Rectal smooth muscle tissue (tissue), 1 donor: ENCODE results near the gene KCTD8.

Experiments used
- H3K27ac ChIP-seq: one replicate; pipeline ENCODE4 v1.7.0; 2013; ENCODE audit warnings: low read depth, low read length, inconsistent platforms
- H3K27me3 ChIP-seq: one replicate; pipeline ENCODE4 v1.7.0; 2013; ENCODE audit warnings: low read length; ENCODE audit not compliant: control insufficient read depth, insufficient read depth
- H3K36me3 ChIP-seq: one replicate; pipeline ENCODE4 v1.7.0; 2013; ENCODE audit warnings: low read length; ENCODE audit not compliant: control insufficient read depth, insufficient read depth
- H3K4me1 ChIP-seq: one replicate; pipeline ENCODE4 v1.7.0; 2013; ENCODE audit warnings: low read length; ENCODE audit not compliant: control insufficient read depth, insufficient read depth
- H3K4me3 ChIP-seq: one replicate; pipeline ENCODE4 v1.7.0; 2013; ENCODE audit warnings: low read length
- H3K9ac ChIP-seq: one replicate; pipeline ENCODE4 v1.7.0; 2013; ENCODE audit warnings: low read length

Gene KCTD8

DNA sequence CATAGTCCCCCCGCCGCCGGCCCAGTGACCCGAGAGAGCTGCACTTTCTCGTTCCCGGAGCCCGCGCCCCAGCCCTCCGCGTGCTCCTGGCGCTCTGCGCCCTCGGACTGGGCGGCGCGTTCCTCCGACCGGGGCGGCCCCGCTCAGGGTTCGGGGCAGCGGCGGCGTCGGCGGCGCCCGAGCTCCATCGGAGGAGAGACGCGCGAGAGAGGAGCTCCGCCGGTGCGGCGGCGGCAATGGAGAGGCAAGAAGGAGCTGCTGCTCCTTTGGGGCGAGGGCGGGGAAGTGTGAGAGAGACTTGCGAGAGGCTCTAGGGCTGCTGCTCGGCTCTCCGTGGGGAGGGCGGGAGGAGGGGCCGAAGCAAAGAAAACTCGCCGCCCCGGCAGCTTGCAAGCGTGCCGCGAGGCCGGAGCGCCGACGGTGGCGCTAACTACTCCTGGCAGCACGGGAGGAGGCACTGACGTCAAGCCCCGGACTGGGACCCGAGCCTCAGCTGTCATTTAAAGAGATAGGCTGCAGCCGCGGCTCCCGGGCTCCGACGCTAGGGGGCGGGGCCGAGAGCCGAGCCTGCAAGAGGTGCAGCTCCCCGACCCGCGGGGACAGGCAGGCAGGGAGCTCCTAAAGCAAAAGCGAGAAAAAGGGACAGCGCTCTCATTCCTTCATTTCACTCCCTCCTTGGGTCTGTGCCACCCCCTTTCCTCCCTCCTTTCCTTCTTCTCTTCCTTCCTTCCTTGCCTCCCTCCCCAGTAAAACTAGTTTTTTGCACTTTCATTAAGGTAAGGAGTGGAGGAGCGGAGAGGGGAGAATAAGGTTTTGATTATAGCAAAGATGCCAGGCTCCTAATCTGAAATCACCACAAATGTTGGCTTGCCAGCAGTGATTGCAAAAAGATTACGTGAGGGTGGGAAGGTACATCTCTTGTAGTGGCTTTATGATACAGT lies at the start of gene KCTD8:
TSS of gene KCTD8 (minus strand) at position 289 of the 941 bp plus-strand sequence.
- Histone ChIP-seq H3K27ac (peak within 1 kb of the TSS; percentile 71), H3K27me3 (no peaks in the 10 kb centered on the region), H3K4me3 (peak within 1 kb of the TSS; percentile 82), H3K36me3 (no peaks in the 10 kb centered on the region), H3K4me1 (peaks cover 3% of the 10 kb centered on the region), H3K9ac (no peak within 1 kb of the TSS)

DNA sequence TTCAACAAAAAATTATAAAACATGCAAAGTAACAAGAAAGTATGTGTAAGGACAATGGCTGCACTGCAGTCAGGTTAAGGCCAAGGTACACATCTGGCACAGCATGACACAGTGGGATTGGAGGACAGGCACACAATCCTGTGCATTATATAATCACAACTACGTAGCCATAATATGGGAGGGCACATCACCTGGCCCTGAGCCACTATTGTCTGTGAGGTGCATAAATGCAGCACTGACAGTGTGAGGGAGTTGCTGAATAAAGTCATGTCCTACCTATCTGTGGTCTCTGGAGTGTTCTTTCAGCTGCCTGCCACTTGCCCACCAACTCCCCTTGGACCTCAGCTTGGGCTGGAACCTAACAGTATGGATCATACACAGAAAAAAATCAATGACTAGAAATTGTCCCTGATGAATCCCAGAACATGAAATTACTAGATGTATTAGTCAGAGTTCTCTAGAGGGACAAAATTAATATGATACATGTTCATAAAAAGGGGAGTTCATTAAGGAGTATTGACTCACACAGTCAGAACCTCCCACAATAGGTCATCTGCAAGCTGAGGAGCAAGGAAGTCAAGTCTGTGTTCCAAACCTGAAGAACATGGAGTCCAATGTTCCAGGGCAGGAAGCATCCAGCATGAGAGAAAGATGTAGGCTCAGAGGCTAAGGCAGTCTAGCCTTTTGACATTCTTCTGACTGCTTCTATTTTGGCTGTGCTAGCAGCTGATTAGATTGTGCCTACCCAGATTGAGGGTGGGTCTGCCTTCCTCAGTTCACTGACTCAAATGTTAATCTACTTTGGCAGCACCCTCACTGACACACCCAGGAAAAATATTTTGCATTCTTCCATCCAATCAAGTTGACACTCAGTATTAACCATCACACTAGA lies 46.4 kb upstream of the KCTD8 start:
- H3K4me3 ChIP-seq: no peak overlapping the region
- H3K9ac ChIP-seq: no peak overlapping the region
- H3K36me3 ChIP-seq: no peaks in the 10 kb centered on the region
- no peaks in the 10 kb centered on the region for H3K4me1 ChIP-seq
- no peak overlapping the region for H3K27ac ChIP-seq
- H3K27me3 ChIP-seq: no peaks in the 10 kb centered on the region

DNA sequence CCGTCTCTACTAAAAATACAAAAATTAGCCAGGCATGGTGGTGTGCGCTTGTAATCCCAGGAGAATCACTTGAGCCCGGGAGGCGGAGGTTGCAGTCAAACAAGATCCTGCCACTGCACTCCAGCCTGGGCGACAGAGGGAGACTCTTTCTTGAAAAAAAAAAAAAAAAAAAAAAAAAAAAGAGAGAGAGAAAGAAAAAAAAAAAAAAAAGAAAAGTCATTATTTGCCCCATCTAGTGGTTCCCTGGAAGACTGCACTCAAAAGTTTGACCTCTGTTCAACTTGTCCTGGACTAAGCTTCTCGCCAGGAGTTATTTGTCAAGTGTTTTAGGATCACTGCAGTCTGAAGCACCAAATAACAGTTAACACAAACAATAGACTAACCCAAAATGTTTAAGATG lies 45.3 kb upstream of the KCTD8 start:
- Histone ChIP-seq H3K27ac (no peak overlapping the region), H3K36me3 (no peaks in the 10 kb centered on the region), H3K4me3 (no peak overlapping the region), H3K9ac (no peak overlapping the region), H3K4me1 (no peaks in the 10 kb centered on the region), H3K27me3 (no peaks in the 10 kb centered on the region)

DNA sequence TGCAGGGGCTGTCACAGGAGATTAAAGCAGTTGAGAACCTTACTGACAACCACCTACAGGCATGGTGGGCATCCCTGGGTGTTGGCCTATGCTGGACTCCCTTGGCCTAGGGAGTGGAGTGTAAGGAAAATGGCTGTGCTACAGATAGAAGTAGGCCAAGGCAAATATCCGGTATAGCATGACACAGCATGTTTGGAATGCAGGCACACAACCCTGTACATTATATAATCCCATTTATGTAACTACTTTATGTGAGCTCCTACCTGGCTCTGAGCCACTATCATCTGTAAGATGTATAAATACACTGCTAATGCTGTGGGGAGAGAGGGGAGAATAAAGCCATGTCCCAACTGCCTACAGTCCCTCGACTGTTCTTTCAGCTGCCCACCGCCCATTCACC lies 38.7 kb upstream of the KCTD8 start:
- Histone ChIP-seq H3K27me3 (no peaks in the 10 kb centered on the region), H3K9ac (no peak overlapping the region), H3K4me3 (no peak overlapping the region), H3K27ac (no peak overlapping the region), H3K4me1 (no peaks in the 10 kb centered on the region), H3K36me3 (no peaks in the 10 kb centered on the region)

DNA sequence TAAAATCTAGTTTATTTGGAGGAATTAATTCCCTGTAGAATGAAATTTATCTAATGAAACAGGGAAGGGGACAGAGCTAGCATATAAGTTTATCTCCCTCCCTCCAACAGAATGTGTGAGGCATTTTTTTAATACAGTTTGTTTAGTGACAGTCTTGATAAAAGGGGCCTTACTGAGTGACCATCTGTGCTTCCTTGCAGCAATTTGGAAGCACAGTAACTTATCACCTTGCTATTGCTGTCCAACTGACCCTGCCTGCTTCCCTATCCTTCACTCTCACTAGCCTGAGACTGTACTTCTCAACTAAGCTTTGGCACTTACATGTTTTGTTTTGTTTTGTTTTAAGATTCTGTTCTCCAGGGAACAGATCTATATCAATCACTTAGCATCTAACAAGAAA lies 31.1 kb upstream of the KCTD8 start:
- H3K9ac ChIP-seq: no peak overlapping the region

DNA sequence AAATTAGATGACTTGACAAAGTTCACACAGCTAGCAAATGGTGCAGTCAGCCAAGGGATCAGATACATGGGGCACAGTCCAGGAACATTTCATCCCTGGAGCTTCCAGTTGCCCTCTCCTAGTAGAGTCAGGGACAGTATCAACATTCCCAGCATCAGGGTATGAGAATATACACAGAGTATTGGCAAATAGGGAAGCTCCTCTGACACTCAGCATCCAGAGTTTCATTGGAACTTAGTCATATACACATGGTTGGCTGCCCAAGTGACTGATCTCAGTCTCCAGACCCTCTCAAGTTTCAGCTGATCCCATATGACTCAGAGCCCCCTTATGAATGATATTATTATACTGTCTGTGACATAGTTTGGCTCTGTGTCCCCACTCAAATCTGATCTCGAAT lies 13.7 kb upstream of the KCTD8 start:
- no peak overlapping the region for H3K9ac ChIP-seq
- no peak overlapping the region for H3K27ac ChIP-seq
- H3K4me1 ChIP-seq: no peaks in the 10 kb centered on the region
- no peaks in the 10 kb centered on the region for H3K27me3 ChIP-seq
- no peaks in the 10 kb centered on the region for H3K36me3 ChIP-seq
- no peak overlapping the region for H3K4me3 ChIP-seq

More for the DNA sequence above, 31.1 kb upstream of the KCTD8 start:
- H3K36me3 ChIP-seq: no peaks in the 10 kb centered on the region
- no peaks in the 10 kb centered on the region for H3K27me3 ChIP-seq
- no peaks in the 10 kb centered on the region for H3K4me1 ChIP-seq
- H3K27ac ChIP-seq: no peak overlapping the region
- H3K4me3 ChIP-seq: no peak overlapping the region

DNA sequence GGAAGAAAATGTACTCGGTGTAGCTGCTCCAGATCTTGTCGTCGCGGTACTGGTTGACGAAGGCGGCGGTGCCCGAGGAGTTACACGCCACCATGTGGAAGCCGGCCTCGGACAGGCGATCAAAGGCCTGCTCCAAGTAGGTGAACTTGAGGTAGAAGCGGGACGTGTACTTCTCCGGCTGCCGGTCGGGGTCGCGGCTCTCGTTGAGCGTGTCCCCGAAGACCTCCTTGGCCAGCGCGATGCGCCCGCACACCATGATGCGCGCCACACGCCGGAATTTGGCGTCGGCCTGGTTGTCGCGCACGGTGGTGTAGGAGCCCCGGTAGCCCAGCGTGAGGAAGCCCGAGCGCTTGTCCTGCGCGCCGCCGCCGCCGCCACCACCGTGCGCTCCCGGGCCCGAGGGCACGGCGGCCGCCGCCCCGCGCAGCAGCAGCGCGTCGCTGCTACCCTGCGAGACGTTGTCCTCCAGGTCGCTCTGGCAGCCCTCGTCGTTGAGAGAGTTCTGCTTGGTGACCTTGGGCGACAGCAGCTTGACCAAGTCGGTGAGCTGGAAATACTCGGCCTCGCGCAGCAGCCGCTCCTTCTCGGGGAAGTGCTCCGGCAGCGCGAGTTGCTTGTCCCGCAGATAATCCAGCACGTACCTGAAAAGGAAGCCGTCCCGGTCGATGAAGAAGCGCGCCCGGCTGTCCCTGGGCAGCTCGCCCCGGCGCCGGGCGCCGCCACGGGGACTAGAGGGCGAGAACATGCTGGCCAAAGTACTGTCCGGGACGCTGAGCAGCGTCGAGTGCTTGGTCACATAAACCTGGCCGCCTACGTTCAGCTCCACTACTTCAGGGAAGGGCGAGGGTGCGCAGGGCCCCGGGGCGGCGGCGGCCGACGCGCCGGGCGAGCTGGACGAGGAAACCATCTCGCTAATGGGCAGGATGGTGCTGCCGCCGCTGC lies 775 bp downstream of the KCTD8 start:
- Histone ChIP-seq H3K4me3 (peak overlapping the region; percentile 82), H3K36me3 (no peaks in the 10 kb centered on the region), H3K9ac (no peak overlapping the region), H3K27ac (peak overlapping the region; percentile 71), H3K27me3 (no peaks in the 10 kb centered on the region), H3K4me1 (peaks cover 3% of the 10 kb centered on the region)

DNA sequence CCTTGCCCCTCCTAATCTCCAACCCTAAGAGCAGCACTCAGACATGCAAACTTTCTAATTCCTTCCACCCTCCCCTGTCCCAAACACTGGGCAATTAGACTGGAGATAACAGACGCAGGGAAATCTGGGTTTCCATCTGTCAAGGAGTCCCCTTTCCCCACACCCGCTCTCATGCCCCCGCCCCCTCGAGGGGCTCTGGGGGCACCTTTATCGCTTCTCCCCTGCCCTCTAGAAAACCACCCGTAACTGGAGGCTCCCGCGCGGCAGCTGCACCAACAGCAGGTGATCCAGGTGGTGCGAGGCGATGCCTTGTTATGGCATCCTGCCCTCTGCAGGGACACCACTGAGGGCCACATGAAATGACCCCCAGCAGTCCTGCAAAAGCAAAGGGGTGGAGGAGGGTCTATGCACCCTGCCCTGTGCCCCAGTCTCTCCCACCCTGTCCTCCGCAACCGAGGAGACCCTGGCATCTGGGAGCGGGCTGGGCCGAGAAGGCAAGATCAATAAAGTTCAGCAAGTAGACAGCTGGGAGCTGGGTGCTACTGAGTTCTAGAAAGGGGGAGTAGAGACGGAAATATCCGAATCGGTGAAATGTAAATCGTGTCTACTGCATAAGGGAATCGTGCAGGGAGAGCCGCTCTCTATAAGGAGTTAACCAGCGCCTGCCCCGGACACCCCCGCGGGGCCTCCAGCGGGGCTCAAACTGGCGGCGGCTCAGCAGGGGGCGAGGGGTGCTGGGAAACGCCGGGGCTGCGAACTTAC lies 1.6 kb downstream of the KCTD8 start:
- Histone ChIP-seq H3K27ac (peak overlapping the region; percentile 44), H3K27me3 (no peaks in the 10 kb centered on the region), H3K36me3 (no peaks in the 10 kb centered on the region), H3K4me3 (peak overlapping the region; percentile 82), H3K4me1 (peaks cover 3% of the 10 kb centered on the region), H3K9ac (no peak overlapping the region)

DNA sequence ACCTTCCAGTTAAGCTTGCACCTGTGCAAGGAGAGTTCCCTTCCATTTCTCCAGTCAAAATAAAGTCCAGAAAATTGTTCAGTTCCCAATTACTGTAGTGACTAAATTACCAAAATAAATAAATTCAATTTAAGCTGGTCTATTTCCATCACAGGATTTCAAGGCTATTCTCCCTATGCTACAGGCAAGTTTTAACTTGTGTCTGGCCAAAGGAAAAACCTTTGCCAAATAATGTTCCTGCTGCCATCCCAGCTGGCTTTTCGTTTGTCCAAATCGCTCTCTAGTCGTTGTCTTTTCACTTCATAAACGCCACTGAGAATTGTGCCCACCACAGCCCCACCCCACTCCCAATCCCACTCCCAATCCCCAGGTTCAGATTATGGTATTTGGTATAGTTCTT lies 2.4 kb downstream of the KCTD8 start:
- H3K27me3 ChIP-seq: no peaks in the 10 kb centered on the region
- H3K4me1 ChIP-seq: peaks cover 3% of the 10 kb centered on the region
- peak overlapping the region; percentile 82 for H3K4me3 ChIP-seq
- H3K27ac ChIP-seq: no peak overlapping the region
- H3K9ac ChIP-seq: no peak overlapping the region
- H3K36me3 ChIP-seq: no peaks in the 10 kb centered on the region

DNA sequence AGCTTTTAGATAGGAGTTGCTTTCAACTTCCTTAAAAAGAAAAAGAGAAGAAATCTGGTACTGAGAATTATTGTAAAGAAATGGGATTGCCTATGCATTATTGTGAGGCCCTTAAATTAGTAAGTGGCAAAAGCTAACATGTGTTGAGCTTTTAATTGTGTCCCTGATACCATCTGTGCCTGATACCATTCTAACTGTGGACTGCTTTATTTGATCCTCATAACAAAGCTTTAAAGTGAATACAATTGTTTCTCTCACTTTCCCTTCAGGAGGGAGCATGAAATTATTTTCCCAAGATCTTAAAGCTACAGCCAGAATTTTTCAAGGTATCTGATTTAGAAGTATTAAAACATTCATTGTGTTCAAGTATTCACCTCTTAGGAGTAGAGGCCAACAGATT lies 9.9 kb downstream of the KCTD8 start:
- H3K27me3 ChIP-seq: no peaks in the 10 kb centered on the region
- no peak overlapping the region for H3K9ac ChIP-seq
- H3K36me3 ChIP-seq: no peaks in the 10 kb centered on the region
- no peak overlapping the region for H3K27ac ChIP-seq
- no peak overlapping the region for H3K4me3 ChIP-seq
- H3K4me1 ChIP-seq: no peaks in the 10 kb centered on the region

DNA sequence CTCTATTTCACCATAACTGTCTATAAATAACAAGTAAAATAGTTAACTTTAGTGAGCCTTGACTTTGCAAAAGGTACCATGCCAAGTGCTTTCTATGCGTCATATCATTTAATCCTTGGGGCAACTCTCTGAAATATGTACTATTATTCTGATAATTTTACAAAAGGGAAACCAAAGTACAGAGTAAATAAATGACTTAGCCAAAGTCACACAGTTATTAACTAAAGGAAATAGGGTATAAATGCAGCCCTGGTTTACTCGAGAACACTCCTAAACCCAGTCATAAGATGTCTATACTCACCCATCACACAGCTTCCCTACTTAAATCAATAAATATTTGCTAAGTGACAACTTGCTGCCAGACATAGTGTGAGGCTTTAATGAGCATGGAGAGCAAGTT lies 14.4 kb downstream of the KCTD8 start:
- Histone ChIP-seq H3K36me3 (no peaks in the 10 kb centered on the region), H3K4me3 (no peak overlapping the region), H3K9ac (no peak overlapping the region), H3K27ac (no peak overlapping the region), H3K27me3 (no peaks in the 10 kb centered on the region), H3K4me1 (no peaks in the 10 kb centered on the region)
